Measurements from ENCODE around the gene ADAMTS4. TPM values are rescaled to one million over a fixed set of nuclear protein-coding genes. Genes with fewer than 3 reads are reported as not detected.

Gene ADAMTS4
- total and polyA plus RNA-seq, 2 donors (not counting 1 experiment from before 2014, with no cell fraction given), result 0.10 TPM; not detected in 1

DNA sequence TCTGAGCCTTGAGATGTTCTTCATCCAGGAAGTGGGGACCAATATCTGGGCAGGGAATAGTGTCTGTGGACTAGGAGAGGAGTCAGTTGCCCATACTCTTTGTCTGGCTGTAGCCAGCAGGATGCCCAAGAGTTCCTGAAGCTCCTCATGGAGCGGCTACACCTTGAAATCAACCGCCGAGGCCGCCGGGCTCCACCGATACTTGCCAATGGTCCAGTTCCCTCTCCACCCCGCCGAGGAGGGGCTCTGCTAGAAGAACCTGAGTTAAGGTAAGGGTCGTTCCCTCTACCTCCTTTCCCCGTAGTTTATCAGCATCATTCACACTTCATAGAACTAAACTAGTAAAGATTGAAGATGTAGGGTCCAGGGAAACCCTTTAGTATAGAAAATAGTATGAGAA lies 36.0 kb downstream of the ADAMTS4 start:
- Histone ChIP-seq H4K20me1 (ENCODE audit: control insufficient read depth, insufficient read depth, low read length, poor library complexity, severe bottlenecking) (no peaks in the 10 kb centered on the region), H2AFZ (ENCODE audit: insufficient read depth, low read depth, low read length, poor library complexity, severe bottlenecking) (no peak overlapping the region), H3K4me2 (replicated peaks; ENCODE audit: low read depth, low read length, poor library complexity, severe bottlenecking) (no peak overlapping the region), H3K9ac (ENCODE audit: low read length) (no peak overlapping the region), H3K79me2 (ENCODE audit: control insufficient read depth, insufficient read depth, low read length) (peaks cover 36% of the 10 kb centered on the region), H3K27me3 (replicated peaks in 1 of 4; ENCODE audit: control extremely low read depth in 1 of 4, control insufficient read depth in 3 of 4, insufficient read depth in 4 of 4, low read length in 3 of 4) (no peaks in the 10 kb centered on the region), H3K4me3 (ENCODE audit: control extremely low read depth in 1 of 5, extremely low read depth in 1 of 5, insufficient read depth in 1 of 5, low read depth in 2 of 5, low read length in 4 of 5) (no peak overlapping the region), H3K4me1 (ENCODE audit: control insufficient read depth in 2 of 2, insufficient read depth in 2 of 2, low read length in 2 of 2) (peaks cover 34 to 47% of the 10 kb centered on the region in 2 donors), H3K9me3 (ENCODE audit: control extremely low read depth in 1 of 3, control insufficient read depth in 2 of 3, insufficient read depth in 1 of 3, low read length in 2 of 3) (peaks cover 0 to 3% (median 0%) of the 10 kb centered on the region in 3 donors), H3K27ac (ENCODE audit: low read length in 2 of 2) (no peak overlapping the region), H3K36me3 (replicated peaks in 1 of 2; ENCODE audit: control extremely low read depth in 1 of 2, control insufficient read depth in 1 of 2, extremely low read depth in 1 of 2, insufficient read depth in 2 of 2, low read length in 1 of 2) (peaks cover 0 to 32% of the 10 kb centered on the region in 2 experiments)
- no peaks in the 10 kb centered on the region for H3K9me3 Mint-ChIP-seq (ENCODE audit: insufficient read depth)
- no peak for DNase-seq
- no peak for ATAC-seq (ENCODE audit: low read depth)
- intact Hi-C loops (cut with micrococcal nuclease), result no loop called here
- POLR2A ChIA-PET, result no interaction called here
- TF ChIP-seq CTCF (IDR thresholded peaks at IDR 0.05) (no peak), EZH2 (IDR thresholded peaks at IDR 0.05; ENCODE audit: borderline replicate concordance, insufficient read depth, low read depth, low read length, poor library complexity, severe bottlenecking) (no peak)
- peaks cover 67% of the 10 kb centered on the region for H3K4me1 Mint-ChIP-seq
- no peak overlapping the region for H3K4me3 Mint-ChIP-seq
- CTCF ChIA-PET, result interaction anchor here (0.8 to 2.0 kb wide), 2 partner anchors 40 to 63 kb away, joined by 3 to 5 read pairs; partner anchors contain the start of genes NDUFS2 and TOMM40L
- H3K27me3 Mint-ChIP-seq, result no peaks in the 10 kb centered on the region
- no peak overlapping the region for H3K27ac Mint-ChIP-seq
- WGBS (ENCODE audit: insufficient coverage), result 100% methylated on average over 6 of the region's 10 CpGs

GRCh38 chr1:161162052-161162451 lies 36.8 kb downstream of the ADAMTS4 start:
- intact Hi-C loops (cut with micrococcal nuclease), result no loop called here
- no peaks in the 10 kb centered on the region for H4K20me1 ChIP-seq (ENCODE audit: control insufficient read depth, insufficient read depth, low read length, poor library complexity, severe bottlenecking)
- no peaks in the 10 kb centered on the region for H3K9me3 Mint-ChIP-seq (ENCODE audit: insufficient read depth)

More at GRCh38 chr1:161162052-161162451, 36.8 kb downstream of the ADAMTS4 start:
- peaks cover 0 to 3% (median 0%) of the 10 kb centered on the region in 3 donors for H3K9me3 ChIP-seq (ENCODE audit: control extremely low read depth in 1 of 3, control insufficient read depth in 2 of 3, insufficient read depth in 1 of 3, low read length in 2 of 3)
- H3K36me3 ChIP-seq (replicated peaks in 1 of 2; ENCODE audit: control extremely low read depth in 1 of 2, control insufficient read depth in 1 of 2, extremely low read depth in 1 of 2, insufficient read depth in 2 of 2, low read length in 1 of 2), result peaks cover 0 to 39% of the 10 kb centered on the region in 2 experiments
- peaks cover 31 to 43% of the 10 kb centered on the region in 2 donors for H3K4me1 ChIP-seq (ENCODE audit: control insufficient read depth in 2 of 2, insufficient read depth in 2 of 2, low read length in 2 of 2)
- H3K4me3 ChIP-seq (ENCODE audit: control extremely low read depth in 1 of 5, extremely low read depth in 1 of 5, insufficient read depth in 1 of 5, low read depth in 2 of 5, low read length in 4 of 5), result no peak overlapping the region
- ATAC-seq (ENCODE audit: low read depth), result no peak
- H3K27me3 ChIP-seq (replicated peaks in 1 of 4; ENCODE audit: control extremely low read depth in 1 of 4, control insufficient read depth in 3 of 4, insufficient read depth in 4 of 4, low read length in 3 of 4), result no peaks in the 10 kb centered on the region
- TF ChIP-seq EZH2 (IDR thresholded peaks at IDR 0.05; ENCODE audit: borderline replicate concordance, insufficient read depth, low read depth, low read length, poor library complexity, severe bottlenecking), result no peak
- TF ChIP-seq CTCF (IDR thresholded peaks at IDR 0.05), result no peak
- H3K4me2 ChIP-seq (replicated peaks; ENCODE audit: low read depth, low read length, poor library complexity, severe bottlenecking), result no peak overlapping the region
- CTCF ChIA-PET, result interaction anchor here (0.8 to 2.0 kb wide), 2 partner anchors 40 to 64 kb away, joined by 3 to 5 read pairs; partner anchors contain the start of genes NDUFS2 and TOMM40L
- WGBS (ENCODE audit: insufficient coverage), result 87% methylated on average over 5 of the region's 7 CpGs
- no peaks in the 10 kb centered on the region for H3K27me3 Mint-ChIP-seq
- POLR2A ChIA-PET, result no interaction called here
- peaks cover 32% of the 10 kb centered on the region for H3K79me2 ChIP-seq (ENCODE audit: control insufficient read depth, insufficient read depth, low read length)
- no peak for DNase-seq
- H3K27ac ChIP-seq (ENCODE audit: low read length in 2 of 2), result no peak overlapping the region
- no peak overlapping the region for H2AFZ ChIP-seq (ENCODE audit: insufficient read depth, low read depth, low read length, poor library complexity, severe bottlenecking)
- no peak overlapping the region for H3K9ac ChIP-seq (ENCODE audit: low read length)
- H3K27ac Mint-ChIP-seq, result peak overlapping the region; percentile 48
- H3K4me1 Mint-ChIP-seq, result peaks cover 62% of the 10 kb centered on the region
- peak overlapping the region; percentile 46 for H3K4me3 Mint-ChIP-seq

All from B cell (primary cell).